Fibroblast of lung (primary cell): ENCODE results near the gene SDC4.

ENCODE experiments used
- EZH2 ChIP-seq: IDR thresholded peaks from 2 replicates; pipeline ENCODE4 v1.5.1; 2012; ENCODE audit warnings: low read length, control low read depth, mild to moderate bottlenecking; ENCODE audit errors: missing control alignments
- TF ChIP-seq, protein P1 (sequence below), 2 donors: IDR thresholded peaks in 1 of 2; conservative IDR thresholded peaks in 1 of 2; 1 replicate in 1 of 2; 2 replicates in 1 of 2; pipeline ENCODE4 v1.5.1; 2011 to 2012; ENCODE audit warnings: low read length in 2 of 2, control low read depth in 1 of 2, inconsistent platforms in 1 of 2, low read depth in 1 of 2, mild to moderate bottlenecking in 1 of 2

DNA sequence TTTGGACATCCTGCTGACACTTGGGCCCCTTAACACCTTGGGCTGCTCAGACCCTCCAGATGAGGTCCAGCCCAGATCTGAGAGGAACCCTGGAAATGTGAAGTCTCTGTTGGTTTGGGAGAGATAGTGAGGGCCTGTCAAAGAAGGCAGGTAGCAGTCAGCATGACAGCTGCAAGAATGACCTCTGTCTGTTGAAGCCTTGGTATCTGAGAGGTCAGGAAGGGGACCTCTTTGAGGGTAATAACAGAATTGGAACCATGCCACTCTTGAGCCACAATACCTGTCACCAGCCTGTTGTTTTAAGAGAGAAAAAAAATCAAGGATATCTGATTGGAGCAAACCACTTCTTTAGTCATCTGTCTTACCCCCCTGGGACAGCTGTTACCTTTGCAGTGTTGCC lies 18.9 kb upstream of the SDC4 start:
- no peak for TF ChIP-seq EZH2
- TF ChIP-seq, protein P1, sequence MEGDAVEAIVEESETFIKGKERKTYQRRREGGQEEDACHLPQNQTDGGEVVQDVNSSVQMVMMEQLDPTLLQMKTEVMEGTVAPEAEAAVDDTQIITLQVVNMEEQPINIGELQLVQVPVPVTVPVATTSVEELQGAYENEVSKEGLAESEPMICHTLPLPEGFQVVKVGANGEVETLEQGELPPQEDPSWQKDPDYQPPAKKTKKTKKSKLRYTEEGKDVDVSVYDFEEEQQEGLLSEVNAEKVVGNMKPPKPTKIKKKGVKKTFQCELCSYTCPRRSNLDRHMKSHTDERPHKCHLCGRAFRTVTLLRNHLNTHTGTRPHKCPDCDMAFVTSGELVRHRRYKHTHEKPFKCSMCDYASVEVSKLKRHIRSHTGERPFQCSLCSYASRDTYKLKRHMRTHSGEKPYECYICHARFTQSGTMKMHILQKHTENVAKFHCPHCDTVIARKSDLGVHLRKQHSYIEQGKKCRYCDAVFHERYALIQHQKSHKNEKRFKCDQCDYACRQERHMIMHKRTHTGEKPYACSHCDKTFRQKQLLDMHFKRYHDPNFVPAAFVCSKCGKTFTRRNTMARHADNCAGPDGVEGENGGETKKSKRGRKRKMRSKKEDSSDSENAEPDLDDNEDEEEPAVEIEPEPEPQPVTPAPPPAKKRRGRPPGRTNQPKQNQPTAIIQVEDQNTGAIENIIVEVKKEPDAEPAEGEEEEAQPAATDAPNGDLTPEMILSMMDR (conservative IDR thresholded peaks at IDR 0.05 in 1 of 2, IDR thresholded peaks at IDR 0.05 in 1 of 2; ENCODE audit: low read depth in 1 of 2, low read length in 2 of 2) = no peak
